Measurements from ENCODE around the gene DYNC2LI1. TPM values are rescaled to one million over a fixed set of nuclear protein-coding genes. Genes with fewer than 3 reads are reported as not detected.
A peak's percentile ranks its signal among the peaks of the same experiment; 100 is the strongest.
"Not testable (repeated sequence)": the region's sequence is repeated elsewhere in the genome, so short reads cannot be mapped to it uniquely, and the experiment has no call there.

Gene DYNC2LI1
- total RNA-seq (1 to 10 TPM; 5.3 to 5.8 TPM), polyA plus RNA-seq (1 to 10 TPM; 4.9 to 6.7 (median 6.2) TPM), total RNA-seq (2.0 to 10.7 (median 7.0) reads per million in 6 experiments)

- peak; percentile 96 to 97 for ATAC-seq
- peak; percentile 51 to 86 (median 64) for DNase-seq
- POLR2A ChIA-PET: interaction anchor here (1.2 to 1.5 kb wide), 3 partner anchors 9 to 178 kb away, joined by 3 to 7 read pairs (median 3); partner anchors contain the start of genes PLEKHH2 and THADA
- H3K27ac Mint-ChIP-seq: peak within 1 kb of the TSS; percentile 69 to 98 (median 87)
- peaks cover 12 to 19% (median 14%) of the 10 kb centered on the region in 4 donors for H3K4me1 Mint-ChIP-seq
- no peaks in the 10 kb centered on the region for H3K9me3 Mint-ChIP-seq
- peak within 1 kb of the TSS; percentile 90 to 98 (median 97) for H3K4me3 Mint-ChIP-seq
- peaks cover 0 to 9% (median 0%) of the 10 kb centered on the region in 5 donors for H3K27me3 Mint-ChIP-seq
- H3K36me3 Mint-ChIP-seq: peaks cover 0 to 4% (median 3%) of the 10 kb centered on the region in 3 donors
These were observed at the start of gene DYNC2LI1 for GRCh38 chr2:43773876-43774613. TSS of gene DYNC2LI1 (plus strand) at chr2:43774039. CDS start at chr2:43774139, 100 bp downstream.

GRCh38 chr2:43724728-43725526 is 48.9 kb upstream of the DYNC2LI1 start:
- H3K4me1 Mint-ChIP-seq: no peaks in the 10 kb centered on the region
- DNase-seq (no peak), ATAC-seq (no peak)
- no peak overlapping the region for H3K27ac Mint-ChIP-seq
- peaks cover 0 to 10% (median 1%) of the 10 kb centered on the region in 5 donors for H3K27me3 Mint-ChIP-seq
- no peaks in the 10 kb centered on the region for H3K9me3 Mint-ChIP-seq
- POLR2A ChIA-PET: no interaction called here
- peaks cover 0 to 2% (median 2%) of the 10 kb centered on the region in 3 donors for H3K36me3 Mint-ChIP-seq
- H3K4me3 Mint-ChIP-seq: no peak overlapping the region

GRCh38 chr2:43725711-43726246 is 48.1 kb upstream of the DYNC2LI1 start:
- no peak overlapping the region for H3K27ac Mint-ChIP-seq

GRCh38 chr2:43726961-43727633 is 46.7 kb upstream of the DYNC2LI1 start:
- ATAC-seq, DNase-seq, H3K4me3 Mint-ChIP-seq, POLR2A ChIA-PET, H3K4me1 Mint-ChIP-seq, H3K9me3 Mint-ChIP-seq, H3K36me3 Mint-ChIP-seq, H3K27ac Mint-ChIP-seq: not testable (repeated sequence)
- peaks cover 0 to 15% (median 0%) of the 10 kb centered on the region in 5 donors for H3K27me3 Mint-ChIP-seq

More at GRCh38 chr2:43725711-43726246, 48.1 kb upstream of the DYNC2LI1 start:
- DNase-seq: no peak
- H3K9me3 Mint-ChIP-seq: no peaks in the 10 kb centered on the region
- POLR2A ChIA-PET: no interaction called here
- H3K36me3 Mint-ChIP-seq: peaks cover 0 to 4% (median 2%) of the 10 kb centered on the region in 3 donors
- ATAC-seq: no peak
- H3K27me3 Mint-ChIP-seq: peaks cover 0 to 10% (median 0%) of the 10 kb centered on the region in 5 donors
- H3K4me3 Mint-ChIP-seq: no peak overlapping the region
- H3K4me1 Mint-ChIP-seq: no peaks in the 10 kb centered on the region

GRCh38 chr2:43727634-43728014 is 46.2 kb upstream of the DYNC2LI1 start:
- no peak overlapping the region for H3K4me3 Mint-ChIP-seq
- no peak overlapping the region for H3K27ac Mint-ChIP-seq
- no peaks in the 10 kb centered on the region for H3K4me1 Mint-ChIP-seq
- no peaks in the 10 kb centered on the region for H3K9me3 Mint-ChIP-seq
- ATAC-seq (no peak), DNase-seq (no peak)
- peaks cover 0 to 20% (median 4%) of the 10 kb centered on the region in 5 donors for H3K27me3 Mint-ChIP-seq
- POLR2A ChIA-PET: no interaction called here
- H3K36me3 Mint-ChIP-seq: peaks cover 2 to 8% (median 3%) of the 10 kb centered on the region in 3 donors

GRCh38 chr2:43729491-43730174 is 44.2 kb upstream of the DYNC2LI1 start:
- no peak for DNase-seq
- Mint-ChIP-seq H3K4me1 (no peaks in the 10 kb centered on the region), H3K9me3 (no peaks in the 10 kb centered on the region), H3K27me3 (peaks cover 0 to 18% (median 6%) of the 10 kb centered on the region in 5 donors), H3K4me3 (no peak overlapping the region), H3K27ac (no peak overlapping the region), H3K36me3 (peaks cover 2 to 8% (median 5%) of the 10 kb centered on the region in 3 donors)
- POLR2A ChIA-PET: interaction anchor here (0.7 kb wide), 1 partner anchor 908 kb away, joined by 3 read pairs; no protein-coding TSS in a partner anchor
- no peak for ATAC-seq

GRCh38 chr2:43731211-43731610 is 42.6 kb upstream of the DYNC2LI1 start:
- peaks cover 0 to 18% (median 6%) of the 10 kb centered on the region in 5 donors for H3K27me3 Mint-ChIP-seq
- no peaks in the 10 kb centered on the region for H3K4me1 Mint-ChIP-seq
- H3K9me3 Mint-ChIP-seq: no peaks in the 10 kb centered on the region
- H3K4me3 Mint-ChIP-seq: no peak overlapping the region
- no peak overlapping the region for H3K27ac Mint-ChIP-seq
- ATAC-seq: no peak
- H3K36me3 Mint-ChIP-seq: peaks cover 2 to 8% (median 5%) of the 10 kb centered on the region in 3 donors
- no peak for DNase-seq
- POLR2A ChIA-PET: no interaction called here

GRCh38 chr2:43736637-43737036 is 37.2 kb upstream of the DYNC2LI1 start:
- H3K27ac Mint-ChIP-seq: no peak overlapping the region
- peaks cover 4 to 7% (median 5%) of the 10 kb centered on the region in 3 donors for H3K36me3 Mint-ChIP-seq
- ATAC-seq: no peak
- H3K27me3 Mint-ChIP-seq: peaks cover 0 to 17% (median 6%) of the 10 kb centered on the region in 5 donors
- POLR2A ChIA-PET: no interaction called here
- DNase-seq: no peak
- no peak overlapping the region for H3K4me3 Mint-ChIP-seq
- H3K4me1 Mint-ChIP-seq: no peaks in the 10 kb centered on the region
- no peaks in the 10 kb centered on the region for H3K9me3 Mint-ChIP-seq

- peak overlapping the region in 1 of 10 donors; percentile 5 for H3K27ac Mint-ChIP-seq
- H3K27me3 Mint-ChIP-seq: peaks cover 0 to 11% (median 5%) of the 10 kb centered on the region in 5 donors
- DNase-seq (no peak), ATAC-seq (no peak)
- no peaks in the 10 kb centered on the region for H3K9me3 Mint-ChIP-seq
- H3K36me3 Mint-ChIP-seq: peaks cover 3 to 7% (median 5%) of the 10 kb centered on the region in 3 donors
- POLR2A ChIA-PET: no interaction called here
- no peak overlapping the region for H3K4me3 Mint-ChIP-seq
- no peaks in the 10 kb centered on the region for H3K4me1 Mint-ChIP-seq
These were observed 36.6 kb upstream of the DYNC2LI1 start for GRCh38 chr2:43737097-43737854.

GRCh38 chr2:43737855-43738254 is 36.0 kb upstream of the DYNC2LI1 start:
- Mint-ChIP-seq H3K4me1 (no peaks in the 10 kb centered on the region), H3K27me3 (peaks cover 0 to 5% (median 1%) of the 10 kb centered on the region in 5 donors), H3K27ac (no peak overlapping the region), H3K9me3 (no peaks in the 10 kb centered on the region), H3K4me3 (no peak overlapping the region), H3K36me3 (peaks cover 0 to 7% (median 0%) of the 10 kb centered on the region in 3 donors)
- no peak for ATAC-seq
- POLR2A ChIA-PET: no interaction called here
- no peak for DNase-seq

GRCh38 chr2:43738257-43738656 is 35.6 kb upstream of the DYNC2LI1 start:
- Mint-ChIP-seq H3K27me3 (peaks cover 0 to 3% (median under 1%) of the 10 kb centered on the region in 5 donors), H3K36me3 (peaks cover 0 to 7% (median 0%) of the 10 kb centered on the region in 3 donors), H3K4me1 (no peaks in the 10 kb centered on the region), H3K9me3 (no peaks in the 10 kb centered on the region), H3K4me3 (no peak overlapping the region), H3K27ac (no peak overlapping the region)
- POLR2A ChIA-PET: no interaction called here
- ATAC-seq (no peak), DNase-seq (no peak)
